IgD-negative memory B cell (primary cell): ENCODE results near the gene MORN4. TPM values are rescaled to one million over a fixed set of nuclear protein-coding genes. Genes with fewer than 3 reads are reported as not detected.

Experiments
- polyA plus RNA-seq: library from polyadenylated mRNA; unstranded; fragments of 300-500 nt; fragmentation: Illumina TruSeq; gene quantifications from one replicate; pipeline ENCODE4 v1.2.3, GENCODE V29; 2021

The MORN4 gene
- polyA plus RNA-seq, 1 donor from 2014 or later = 2.1 TPM

Other genes starting within 250 kb of the MORN4 start
- gene RRP12, start 232.2 kb downstream of the MORN4 start, polyA plus RNA-seq = 15.0 TPM
- gene PGAM1, start 207.3 kb downstream of the MORN4 start, polyA plus RNA-seq = 192 TPM
- 60.6 TPM for gene EXOSC1, start 187.5 kb downstream of the MORN4 start, polyA plus RNA-seq
- 23.3 TPM for gene ZDHHC16, start 187.3 kb downstream of the MORN4 start, polyA plus RNA-seq
- gene MMS19, start 135.1 kb downstream of the MORN4 start, polyA plus RNA-seq = 29.1 TPM
- 1.2 TPM for gene UBTD1, start 134.6 kb downstream of the MORN4 start, polyA plus RNA-seq
- not detected for gene ANKRD2, start 60.7 kb downstream of the MORN4 start, polyA plus RNA-seq
- gene HOGA1, start 49.1 kb downstream of the MORN4 start, polyA plus RNA-seq = not detected
- gene C10orf62, start 43.8 kb downstream of the MORN4 start, polyA plus RNA-seq = not detected
- 10.0 TPM for gene PI4K2A, start 7.2 kb upstream of the MORN4 start, polyA plus RNA-seq
- gene AVPI1, start 53.7 kb upstream of the MORN4 start, polyA plus RNA-seq = 3.3 TPM
- gene MARVELD1, start 80.2 kb upstream of the MORN4 start, polyA plus RNA-seq = 0.40 TPM
- 35.4 TPM for gene ZFYVE27, start 103.6 kb upstream of the MORN4 start, polyA plus RNA-seq
- not detected for gene SFRP5, start 138.5 kb upstream of the MORN4 start, polyA plus RNA-seq
- not detected for gene GOLGA7B, start 216.3 kb upstream of the MORN4 start, polyA plus RNA-seq